AG04450 (cell line): Measurements from ENCODE around the gene RTBDN. TPM values are rescaled to one million over a fixed set of nuclear protein-coding genes. Genes with fewer than 3 reads are reported as not detected.
A peak's percentile ranks its signal among the peaks of the same experiment; 100 is the strongest.

Experiments
- CTCF ChIA-PET: fragments of 300-600, 350-600 bp; formaldehyde crosslinking; extraction: SDS; loops from one replicate; lab custom pipeline; 2022; ENCODE audit warnings: antibody characterized with exemption, inconsistent platforms; lab: Charles Lee
- POLR2A ChIA-PET: fragments of 350-600 bp; formaldehyde crosslinking; extraction: SDS; loops from one replicate; lab custom pipeline; 2021; ENCODE audit warnings: antibody characterized with exemption, inconsistent platforms; lab: Yijun Ruan, JAX
- DNase-seq: peaks from one replicate; pipeline ENCODE4 v3.0.0-alpha.2; 2011; ENCODE audit warnings: low read depth, low spot score
- H3K27ac ChIP-seq: one replicate; pipeline ENCODE4 v1.5.1; 2012; ENCODE audit warnings: low read depth, low read length, control low read depth
- H3K27me3 ChIP-seq: one replicate; pipeline ENCODE4 v1.6.0; 2012; ENCODE audit warnings: low read length; ENCODE audit not compliant: control insufficient read depth, insufficient read depth
- H3K4me3 ChIP-seq: 2 replicates; pipeline ENCODE4 v1.5.1; 2011; ENCODE audit warnings: mild to moderate bottlenecking, low read depth, low read length, control low read depth
- H3K9me3 ChIP-seq: 2 replicates; pipeline ENCODE4 v1.5.1; 2012; ENCODE audit warnings: low read length; ENCODE audit not compliant: control insufficient read depth, insufficient read depth
- polyA plus RNA-seq: library from polyadenylated mRNA; depleted of rRNA; stranded (reverse); fragments of >200 nt; gene quantifications from 2 replicates; pipeline ENCODE4 v1.2.3, GENCODE V29; 2011
- TF ChIP-seq, protein P1 (sequence below): IDR thresholded peaks from 2 replicates; pipeline ENCODE4 v1.5.1; 2011; ENCODE audit warnings: low read depth, low read length, control low read depth, inconsistent platforms

Gene RTBDN
- polyA plus RNA-seq, 1 experiment: not detected

DNA sequence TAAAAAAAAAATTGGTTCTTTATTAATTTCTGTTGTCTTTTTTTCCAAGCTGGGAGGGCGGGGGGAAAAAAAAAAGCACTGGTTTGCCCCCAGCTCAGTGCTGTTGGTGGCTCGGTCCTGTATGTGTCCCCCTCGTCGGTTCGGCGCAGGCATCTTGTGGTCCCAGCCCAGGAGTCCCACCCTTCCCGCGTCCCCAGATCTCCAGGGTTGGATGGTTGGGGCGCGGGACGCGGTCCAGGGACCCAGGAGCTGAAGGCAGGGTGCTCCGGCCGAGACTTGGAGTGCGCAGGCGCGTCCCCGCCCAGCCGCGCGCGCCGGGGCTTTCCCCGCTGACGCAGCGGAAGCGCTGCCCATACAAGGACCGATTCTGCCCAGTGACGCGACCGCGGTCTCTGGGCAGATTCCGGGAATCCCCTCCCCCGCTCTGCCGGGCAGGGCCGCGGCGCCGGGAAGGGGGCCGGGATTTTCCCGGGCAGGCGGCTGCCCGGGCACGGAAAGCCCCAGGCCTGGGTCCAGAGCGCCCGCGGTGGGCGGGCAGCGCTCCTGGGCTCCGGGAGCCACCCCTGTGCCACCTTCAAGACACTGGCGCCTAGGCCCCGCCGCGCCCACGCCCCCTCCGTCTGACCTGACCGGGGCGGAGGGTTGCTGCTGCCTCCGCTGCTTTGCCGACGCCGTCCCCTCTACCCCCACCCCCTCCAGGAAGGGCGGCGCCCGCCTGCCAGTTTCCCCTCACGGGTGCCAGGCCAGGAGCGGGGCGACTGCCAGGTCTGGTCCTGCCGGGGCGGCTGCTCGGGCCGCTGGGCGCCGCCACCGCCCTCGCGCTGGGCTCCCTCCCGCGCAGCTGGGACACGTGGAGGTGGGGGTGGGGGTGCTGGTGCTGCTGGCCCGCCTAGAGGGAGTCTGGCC lies 40.8 kb downstream of the RTBDN start:
- TF ChIP-seq, protein P1, sequence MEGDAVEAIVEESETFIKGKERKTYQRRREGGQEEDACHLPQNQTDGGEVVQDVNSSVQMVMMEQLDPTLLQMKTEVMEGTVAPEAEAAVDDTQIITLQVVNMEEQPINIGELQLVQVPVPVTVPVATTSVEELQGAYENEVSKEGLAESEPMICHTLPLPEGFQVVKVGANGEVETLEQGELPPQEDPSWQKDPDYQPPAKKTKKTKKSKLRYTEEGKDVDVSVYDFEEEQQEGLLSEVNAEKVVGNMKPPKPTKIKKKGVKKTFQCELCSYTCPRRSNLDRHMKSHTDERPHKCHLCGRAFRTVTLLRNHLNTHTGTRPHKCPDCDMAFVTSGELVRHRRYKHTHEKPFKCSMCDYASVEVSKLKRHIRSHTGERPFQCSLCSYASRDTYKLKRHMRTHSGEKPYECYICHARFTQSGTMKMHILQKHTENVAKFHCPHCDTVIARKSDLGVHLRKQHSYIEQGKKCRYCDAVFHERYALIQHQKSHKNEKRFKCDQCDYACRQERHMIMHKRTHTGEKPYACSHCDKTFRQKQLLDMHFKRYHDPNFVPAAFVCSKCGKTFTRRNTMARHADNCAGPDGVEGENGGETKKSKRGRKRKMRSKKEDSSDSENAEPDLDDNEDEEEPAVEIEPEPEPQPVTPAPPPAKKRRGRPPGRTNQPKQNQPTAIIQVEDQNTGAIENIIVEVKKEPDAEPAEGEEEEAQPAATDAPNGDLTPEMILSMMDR: no peak
- POLR2A ChIA-PET: interaction anchor here (0.5 to 4.5 kb wide), 15 partner anchors 9 to 262 kb away, joined by 3 to 157 read pairs (median 8); partner anchors contain the start of genes GCDH, RNASEH2A, THSD8 and TNPO2
- peak; percentile 89 for DNase-seq
- Histone ChIP-seq H3K9me3 (peaks cover 10% of the 10 kb centered on the region; the same call in 1 of the 2 replicates), H3K4me3 (peak overlapping the region; percentile 99), H3K27me3 (no peaks in the 10 kb centered on the region), H3K27ac (peak overlapping the region; percentile 90)
- CTCF ChIA-PET: interaction anchor here (0.5 to 12.2 kb wide), 6 partner anchors 16 to 36 kb away, joined by 3 to 410 read pairs (median 5); no protein-coding TSS in a partner anchor

DNA sequence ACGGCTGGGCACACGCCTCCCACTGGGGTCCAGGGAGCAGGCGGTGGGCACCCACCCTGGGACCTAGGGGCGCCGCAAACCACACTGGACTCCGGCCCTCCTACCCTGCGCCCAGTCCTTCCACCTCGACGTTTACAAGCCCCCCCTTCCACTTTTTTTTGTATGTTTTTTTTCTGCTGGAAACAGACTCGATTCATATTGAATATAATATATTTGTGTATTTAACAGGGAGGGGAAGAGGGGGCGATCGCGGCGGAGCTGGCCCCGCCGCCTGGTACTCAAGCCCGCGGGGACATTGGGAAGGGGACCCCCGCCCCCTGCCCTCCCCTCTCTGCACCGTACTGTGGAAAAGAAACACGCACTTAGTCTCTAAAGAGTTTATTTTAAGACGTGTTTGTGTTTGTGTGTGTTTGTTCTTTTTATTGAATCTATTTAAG lies 41.5 kb downstream of the RTBDN start:
- Histone ChIP-seq H3K4me3 (peak overlapping the region; percentile 99), H3K27ac (peak overlapping the region; percentile 90), H3K9me3 (peaks cover 10% of the 10 kb centered on the region; the same call in 1 of the 2 replicates), H3K27me3 (no peaks in the 10 kb centered on the region)
- ChIA-PET CTCF (interaction anchor here (0.5 to 12.2 kb wide), 6 partner anchors 15 to 35 kb away, joined by 3 to 410 read pairs (median 5); no protein-coding TSS in a partner anchor), POLR2A (interaction anchor here (0.5 to 4.5 kb wide), 16 partner anchors 9 to 262 kb away, joined by 3 to 157 read pairs (median 7); partner anchors contain the start of genes GCDH, RNASEH2A, THSD8 and TNPO2)
- DNase-seq: no peak
- TF ChIP-seq, protein P1: no peak

DNA sequence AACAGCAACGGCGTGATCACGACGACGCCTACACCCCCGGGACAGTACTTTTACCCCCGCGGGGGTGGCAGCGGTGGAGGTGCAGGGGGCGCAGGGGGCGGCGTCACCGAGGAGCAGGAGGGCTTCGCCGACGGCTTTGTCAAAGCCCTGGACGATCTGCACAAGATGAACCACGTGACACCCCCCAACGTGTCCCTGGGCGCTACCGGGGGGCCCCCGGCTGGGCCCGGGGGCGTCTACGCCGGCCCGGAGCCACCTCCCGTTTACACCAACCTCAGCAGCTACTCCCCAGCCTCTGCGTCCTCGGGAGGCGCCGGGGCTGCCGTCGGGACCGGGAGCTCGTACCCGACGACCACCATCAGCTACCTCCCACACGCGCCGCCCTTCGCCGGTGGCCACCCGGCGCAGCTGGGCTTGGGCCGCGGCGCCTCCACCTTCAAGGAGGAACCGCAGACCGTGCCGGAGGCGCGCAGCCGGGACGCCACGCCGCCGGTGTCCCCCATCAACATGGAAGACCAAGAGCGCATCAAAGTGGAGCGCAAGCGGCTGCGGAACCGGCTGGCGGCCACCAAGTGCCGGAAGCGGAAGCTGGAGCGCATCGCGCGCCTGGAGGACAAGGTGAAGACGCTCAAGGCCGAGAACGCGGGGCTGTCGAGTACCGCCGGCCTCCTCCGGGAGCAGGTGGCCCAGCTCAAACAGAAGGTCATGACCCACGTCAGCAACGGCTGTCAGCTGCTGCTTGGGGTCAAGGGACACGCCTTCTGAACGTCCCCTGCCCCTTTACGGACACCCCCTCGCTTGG lies 42.1 kb downstream of the RTBDN start:
- TF ChIP-seq, protein P1: no peak
- H3K27ac ChIP-seq: peak overlapping the region; percentile 90
- DNase-seq: no peak
- ChIA-PET CTCF (interaction anchor here (0.6 to 12.2 kb wide), 7 partner anchors 15 to 34 kb away, joined by 3 to 410 read pairs (median 7); no protein-coding TSS in a partner anchor), POLR2A (interaction anchor here (0.6 to 4.5 kb wide), 27 partner anchors 8 to 263 kb away, joined by 3 to 157 read pairs (median 6); partner anchors contain the start of genes DNASE2, GCDH, GET3 and HOOK2)
- H3K4me3 ChIP-seq: peak overlapping the region; percentile 99
- H3K9me3 ChIP-seq: peaks cover 10% of the 10 kb centered on the region; the same call in 1 of the 2 replicates
- H3K27me3 ChIP-seq: no peaks in the 10 kb centered on the region

DNA sequence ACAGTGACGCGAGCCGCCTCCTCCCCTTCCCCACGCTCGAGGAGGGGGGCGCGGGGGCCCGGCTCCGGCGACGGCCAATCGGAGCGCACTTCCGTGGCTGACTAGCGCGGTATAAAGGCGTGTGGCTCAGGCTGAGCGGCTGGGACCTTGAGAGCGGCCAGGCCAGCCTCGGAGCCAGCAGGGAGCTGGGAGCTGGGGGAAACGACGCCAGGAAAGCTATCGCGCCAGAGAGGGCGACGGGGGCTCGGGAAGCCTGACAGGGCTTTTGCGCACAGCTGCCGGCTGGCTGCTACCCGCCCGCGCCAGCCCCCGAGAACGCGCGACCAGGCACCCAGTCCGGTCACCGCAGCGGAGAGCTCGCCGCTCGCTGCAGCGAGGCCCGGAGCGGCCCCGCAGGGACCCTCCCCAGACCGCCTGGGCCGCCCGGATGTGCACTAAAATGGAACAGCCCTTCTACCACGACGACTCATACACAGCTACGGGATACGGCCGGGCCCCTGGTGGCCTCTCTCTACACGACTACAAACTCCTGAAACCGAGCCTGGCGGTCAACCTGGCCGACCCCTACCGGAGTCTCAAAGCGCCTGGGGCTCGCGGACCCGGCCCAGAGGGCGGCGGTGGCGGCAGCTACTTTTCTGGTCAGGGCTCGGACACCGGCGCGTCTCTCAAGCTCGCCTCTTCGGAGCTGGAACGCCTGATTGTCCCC lies 42.9 kb downstream of the RTBDN start, which contains the start of gene JUNB:
Gene JUNB, plus strand, starts transcription at position 142 of the 706 bp plus-strand sequence. Its CDS starts 286 bp downstream, at position 428.
- ChIA-PET POLR2A (interaction anchor here (0.5 to 4.5 kb wide), 24 partner anchors 9 to 654 kb away, joined by 3 to 157 read pairs (median 7); partner anchors contain the start of genes DHPS, DNASE2, GCDH and GET3), CTCF (interaction anchor here (1.1 to 3.6 kb wide), 4 partner anchors 14 to 31 kb away, joined by 6 to 28 read pairs (median 14); no protein-coding TSS in a partner anchor)
- TF ChIP-seq, protein P1: peak; percentile 14; the same call in 1 of the 2 replicates
- Histone ChIP-seq H3K9me3 (peaks cover 10% of the 10 kb centered on the region; the same call in 1 of the 2 replicates), H3K4me3 (peak within 1 kb of the TSS; percentile 99), H3K27me3 (no peaks in the 10 kb centered on the region), H3K27ac (peak within 1 kb of the TSS; percentile 91)
- DNase-seq: peak; percentile 94
